LNCAP (cell line): ENCODE data around the gene RERG.

Experiments used
- TF ChIP-seq, protein P1 (sequence below): fragments of 450-650 bp; IDR thresholded peaks from 2 replicates; pipeline ENCODE4 v1.5.1; 2017; ENCODE audit warnings: mild to moderate bottlenecking

The RERG gene

DNA sequence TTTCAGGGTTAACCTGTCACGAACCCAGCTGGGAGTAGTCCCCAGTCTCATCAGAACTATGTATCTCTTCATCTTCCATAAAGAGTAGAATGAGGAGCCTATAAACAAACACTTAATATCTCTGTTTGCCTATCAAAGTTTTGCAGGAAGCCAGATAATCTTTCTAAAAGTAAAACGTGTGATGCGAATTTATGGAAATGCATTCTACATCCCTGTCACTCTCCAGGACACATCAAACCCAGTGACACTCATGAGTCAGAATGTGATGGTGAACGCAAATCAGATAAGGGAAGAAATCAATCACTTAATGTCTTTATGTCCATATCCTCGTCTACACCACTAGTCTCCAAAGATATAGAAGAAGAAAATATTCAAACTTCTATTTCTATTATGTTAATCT is 37.4 kb downstream of the RERG start:
- TF ChIP-seq, protein P1, sequence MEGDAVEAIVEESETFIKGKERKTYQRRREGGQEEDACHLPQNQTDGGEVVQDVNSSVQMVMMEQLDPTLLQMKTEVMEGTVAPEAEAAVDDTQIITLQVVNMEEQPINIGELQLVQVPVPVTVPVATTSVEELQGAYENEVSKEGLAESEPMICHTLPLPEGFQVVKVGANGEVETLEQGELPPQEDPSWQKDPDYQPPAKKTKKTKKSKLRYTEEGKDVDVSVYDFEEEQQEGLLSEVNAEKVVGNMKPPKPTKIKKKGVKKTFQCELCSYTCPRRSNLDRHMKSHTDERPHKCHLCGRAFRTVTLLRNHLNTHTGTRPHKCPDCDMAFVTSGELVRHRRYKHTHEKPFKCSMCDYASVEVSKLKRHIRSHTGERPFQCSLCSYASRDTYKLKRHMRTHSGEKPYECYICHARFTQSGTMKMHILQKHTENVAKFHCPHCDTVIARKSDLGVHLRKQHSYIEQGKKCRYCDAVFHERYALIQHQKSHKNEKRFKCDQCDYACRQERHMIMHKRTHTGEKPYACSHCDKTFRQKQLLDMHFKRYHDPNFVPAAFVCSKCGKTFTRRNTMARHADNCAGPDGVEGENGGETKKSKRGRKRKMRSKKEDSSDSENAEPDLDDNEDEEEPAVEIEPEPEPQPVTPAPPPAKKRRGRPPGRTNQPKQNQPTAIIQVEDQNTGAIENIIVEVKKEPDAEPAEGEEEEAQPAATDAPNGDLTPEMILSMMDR = no peak

DNA sequence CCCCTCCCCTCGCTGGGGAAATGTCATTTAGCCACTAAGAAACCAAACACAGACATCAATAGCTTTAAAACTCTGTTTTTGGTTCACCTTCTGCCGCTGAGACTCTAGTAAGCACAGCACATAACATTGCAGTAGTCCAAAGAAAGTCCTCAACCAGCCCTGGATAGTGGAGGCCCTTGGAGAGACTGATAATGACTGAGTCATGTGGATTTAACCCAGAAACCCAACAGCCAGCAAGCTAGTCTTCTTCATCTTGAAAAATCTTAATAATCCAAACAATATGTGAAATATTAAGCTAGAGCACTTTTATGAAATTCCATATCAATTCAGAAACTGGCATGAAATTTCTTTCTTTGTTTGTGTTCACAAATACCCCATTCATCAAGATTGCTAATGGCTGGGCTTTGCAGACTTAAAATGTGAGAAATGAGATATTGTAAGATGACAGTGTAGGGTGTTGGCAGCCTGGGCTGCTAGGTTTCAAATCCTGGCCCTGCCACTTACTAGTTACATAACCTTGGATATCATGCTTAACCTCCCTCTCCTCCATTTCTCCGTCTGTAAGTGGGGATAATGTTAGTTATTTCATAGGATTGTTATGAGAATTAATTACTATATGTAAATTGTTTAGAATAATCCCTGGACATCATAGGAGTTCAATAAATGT is 40.1 kb downstream of the RERG start:
- TF ChIP-seq, protein P1 = no peak

DNA sequence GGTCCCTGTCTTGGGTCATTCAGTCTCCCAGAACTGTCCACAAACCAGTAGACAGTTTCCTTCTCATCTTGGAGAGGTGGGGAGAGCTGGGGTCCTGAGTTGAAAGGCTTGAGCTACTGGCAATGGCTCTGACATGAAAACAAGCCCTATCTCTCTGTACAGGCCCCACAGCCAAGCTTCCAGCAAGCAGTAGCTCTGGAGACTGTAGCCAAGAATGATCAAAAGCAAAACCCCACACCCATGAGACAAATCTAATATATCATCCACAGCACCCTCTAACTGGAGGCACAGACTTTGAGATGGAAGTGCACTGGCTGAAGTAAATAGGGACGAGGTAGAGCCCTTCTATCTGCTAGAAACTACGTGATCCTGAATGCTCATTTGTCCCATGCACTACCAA is 40.9 kb downstream of the RERG start:
- TF ChIP-seq, protein P1 = no peak

DNA sequence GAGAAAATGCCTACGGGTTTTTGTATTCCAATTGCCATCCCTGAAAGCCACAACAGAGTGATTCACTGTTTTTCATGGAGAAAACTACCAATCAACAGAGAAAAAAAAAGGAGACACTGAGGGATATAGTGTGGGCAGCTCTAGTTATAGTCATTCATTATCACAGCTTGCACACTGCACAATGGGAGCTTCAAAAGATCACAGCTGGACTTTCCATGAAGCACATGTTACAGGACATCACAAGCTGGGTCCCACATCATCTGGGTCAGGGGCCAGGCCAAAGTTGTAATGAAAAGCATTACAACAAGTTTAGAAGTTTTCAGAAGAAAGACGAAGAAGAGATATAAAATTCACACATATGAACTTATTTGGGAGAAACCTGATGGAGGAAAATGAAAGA is 41.5 kb downstream of the RERG start:
- TF ChIP-seq, protein P1 = no peak

DNA sequence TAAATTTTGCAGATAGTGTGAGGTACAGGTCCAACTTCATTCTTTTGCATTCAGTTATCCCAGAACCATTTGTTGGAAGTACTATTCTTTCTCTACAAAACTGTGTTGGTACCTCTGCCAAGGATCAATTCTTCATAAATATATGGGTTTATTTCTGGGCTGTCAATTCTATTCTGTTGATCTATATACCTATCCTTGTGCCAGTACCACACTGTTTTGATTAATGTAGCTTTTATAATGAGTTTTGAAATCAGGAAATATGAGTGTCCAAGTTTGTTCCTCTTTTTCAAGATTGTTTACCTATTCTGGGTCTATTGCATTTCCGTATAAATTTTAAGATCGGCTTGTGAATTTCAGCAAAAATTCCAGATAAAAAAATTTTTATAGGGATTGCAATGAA is 48.1 kb downstream of the RERG start:
- TF ChIP-seq, protein P1 = no peak

DNA sequence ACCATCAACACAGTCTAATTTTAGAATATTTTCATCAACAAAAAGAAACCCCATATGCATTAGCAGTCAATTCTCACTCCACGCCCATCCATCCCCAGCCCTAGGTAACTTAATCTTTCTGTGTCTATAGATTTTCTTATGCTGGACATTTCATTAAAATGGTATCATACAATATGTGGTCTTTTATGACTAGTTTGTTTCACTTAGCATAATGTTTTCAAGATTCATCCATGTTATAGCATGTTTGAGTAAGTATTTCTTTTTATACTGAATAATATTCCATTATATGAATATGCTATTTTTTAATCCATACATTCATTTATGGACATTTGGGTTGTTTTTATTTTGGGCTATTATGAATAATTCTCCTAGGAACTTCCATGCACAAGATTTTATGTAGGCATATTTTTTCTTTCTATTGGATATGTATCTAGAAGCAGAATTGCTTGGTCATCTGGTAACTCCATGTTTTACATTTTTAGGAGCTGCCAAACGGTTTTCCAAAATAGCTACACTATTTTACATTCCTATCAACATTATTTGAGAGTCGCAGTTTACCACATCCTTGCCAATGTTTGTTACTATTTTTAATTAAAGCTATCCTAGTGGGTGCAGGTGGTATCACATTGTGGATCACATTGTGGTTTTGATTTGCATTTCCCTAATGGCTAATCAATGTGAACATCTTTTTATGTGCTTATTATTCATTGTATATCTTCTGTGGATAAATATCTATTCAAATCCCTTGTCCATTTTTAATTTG is 49.0 kb downstream of the RERG start:
- TF ChIP-seq, protein P1 = no peak

DNA sequence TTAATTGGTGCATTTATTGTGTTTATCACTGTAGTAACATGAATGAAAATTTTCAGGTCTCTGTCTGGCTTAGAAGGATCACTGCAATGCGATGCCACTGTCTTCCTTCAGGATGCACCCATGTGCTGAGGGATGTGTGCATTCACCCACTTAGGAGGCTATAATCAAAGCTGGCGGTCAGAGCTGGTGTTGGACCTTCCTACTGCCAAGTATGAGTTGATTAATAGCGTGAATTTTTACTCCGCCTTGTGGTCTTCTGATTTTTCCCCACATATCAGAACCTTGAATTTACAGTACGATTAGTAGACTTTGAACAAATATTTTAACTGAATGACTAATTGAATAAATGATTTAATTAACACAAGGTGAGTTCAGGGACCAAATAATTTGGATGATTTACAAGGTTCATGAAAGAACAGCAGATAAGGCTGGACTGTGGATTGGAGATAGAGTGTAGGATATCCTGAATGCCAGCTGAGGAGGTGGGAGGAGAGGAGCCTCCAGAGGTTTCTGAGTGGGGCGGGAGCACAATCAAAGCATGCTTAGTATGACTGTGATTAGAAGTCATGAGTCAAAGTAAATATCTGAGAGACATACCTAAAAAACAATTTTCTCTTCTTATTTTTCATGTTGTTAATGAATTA is 50.1 kb downstream of the RERG start:
- TF ChIP-seq, protein P1 = no peak
